HepG2 (cell line): Measurements from ENCODE around the gene RSBN1L. TPM values are rescaled to one million over a fixed set of nuclear protein-coding genes. Genes with fewer than 3 reads are reported as not detected.
A peak's percentile ranks its signal among the peaks of the same experiment; 100 is the strongest.

Experiments
- ATAC-seq: fragments of 200-7000 bp; cut with Tn5 transposase; 3 replicates; pipeline ENCODE4 v1.9.1; 2020; ENCODE audit warnings: mild to moderate bottlenecking, moderate library complexity
- BruUV-seq: library from RNA; stranded (reverse); fragments of 400-500 nt; replicated peaks from 2 replicates; lab custom pipeline; 2021; lab: Mats Ljungman, UMichigan
- CTCF ChIA-PET: fragments of 300-600 bp; formaldehyde crosslinking; extraction: SDS; loops from one replicate; lab custom pipeline; 2021; ENCODE audit warnings: low total read pairs, inconsistent platforms, low intra/inter-chr PET ratio; lab: Yijun Ruan, JAX
- POLR2A ChIA-PET: fragments of 350-600 bp; sonication (Branson Sonifier 250); formaldehyde crosslinking; loops from one replicate; lab custom pipeline; 2020; ENCODE audit warnings: antibody characterized with exemption, inconsistent platforms; lab: Yijun Ruan, JAX
- DNase-seq: peaks from one replicate; pipeline ENCODE4 v3.0.0-alpha.2; 2015; ENCODE audit warnings: low spot score
- FAIRE-seq: peaks from 3 replicates; lab custom pipeline; 2011; peaks lifted over from hg19 to GRCh38; lab: Jason Lieb, UNC
- H2AFZ ChIP-seq: one replicate; pipeline ENCODE4 v1.6.1; 2011; ENCODE audit warnings: low read length, inconsistent platforms
- H3K27ac ChIP-seq: fragments of 300-600 bp; 3 replicates; pipeline ENCODE4 v1.8.0; 2011; ENCODE audit warnings: mixed run types, mild to moderate bottlenecking, mixed read lengths, low read length, inconsistent platforms; ENCODE audit not compliant: insufficient read depth; ENCODE audit errors: extremely low read length
- H3K27me3 ChIP-seq, 2 experiments: fragments of 200-600 bp in 1 of 2; 2 replicates in 1 of 2; 3 replicates in 1 of 2; pipeline versions ENCODE4 v1.6.0 to v1.8.0; 2011; ENCODE audit warnings: low read length in 2 of 2, mild to moderate bottlenecking in 2 of 2, moderate library complexity in 2 of 2, inconsistent platforms in 1 of 2; ENCODE audit not compliant: insufficient read depth in 2 of 2, control insufficient read depth in 1 of 2
- H3K36me3 ChIP-seq, 2 experiments: fragments of 200-600 bp in 1 of 2; replicated peaks in 1 of 2; 2 replicates in 1 of 2; 3 replicates in 1 of 2; pipeline versions ENCODE4 v1.5.1 to v1.8.0; 2011; ENCODE audit warnings: low read length in 2 of 2, inconsistent platforms in 1 of 2; ENCODE audit not compliant: insufficient read depth in 2 of 2, control insufficient read depth in 1 of 2
- H3K4me1 ChIP-seq: 2 replicates; pipeline ENCODE4 v1.5.1; 2012; ENCODE audit warnings: low read length, inconsistent platforms; ENCODE audit not compliant: insufficient read depth
- H3K4me2 ChIP-seq: 2 replicates; pipeline ENCODE4 v1.6.0; 2011; ENCODE audit warnings: low read depth, low read length, inconsistent platforms
- H3K4me3 ChIP-seq, 3 experiments: fragments of 200-600 bp in 1 of 3; sonication (generic), shearing (Covaris generic) in 1 of 3; replicated peaks in 1 of 3; 2 replicates each; pipeline ENCODE4 v1.5.1; 2011 to 2016; ENCODE audit warnings: low read length in 3 of 3, inconsistent platforms in 2 of 3, low read depth in 2 of 3, mild to moderate bottlenecking in 2 of 3, control low read depth in 1 of 3, mixed read lengths in 1 of 3; ENCODE audit not compliant: insufficient read depth in 1 of 3
- H3K79me2 ChIP-seq: one replicate; pipeline ENCODE4 v1.6.1; 2011; ENCODE audit warnings: low read length, inconsistent platforms; ENCODE audit not compliant: insufficient read depth
- H3K9ac ChIP-seq: 2 replicates; pipeline ENCODE4 v1.6.0; 2011; ENCODE audit warnings: mild to moderate bottlenecking, low read depth, low read length, inconsistent platforms; ENCODE audit not compliant: insufficient read depth
- H3K9me3 ChIP-seq: 2 replicates; pipeline ENCODE4 v1.5.1; 2012; ENCODE audit warnings: mild to moderate bottlenecking, low read length
- H4K20me1 ChIP-seq: 2 replicates; pipeline ENCODE4 v1.6.0; 2011; ENCODE audit warnings: inconsistent platforms, mild to moderate bottlenecking, low read length, moderate library complexity; ENCODE audit not compliant: insufficient read depth
- ARID2 ChIP-seq: sonication (generic); formaldehyde crosslinking; IDR thresholded peaks from 2 replicates; pipeline ENCODE4 v1.8.1; 2022; ENCODE audit warnings: mild to moderate bottlenecking, missing genetic modification reagents, borderline replicate concordance
- DR1 ChIP-seq: sonication (generic); formaldehyde crosslinking; IDR thresholded peaks from 2 replicates; pipeline ENCODE4 v1.8.0; 2021; ENCODE audit warnings: mild to moderate bottlenecking, missing genetic modification reagents, inconsistent platforms
- JDP2 ChIP-seq: sonication (generic); formaldehyde crosslinking; IDR thresholded peaks from 2 replicates; pipeline ENCODE4 v1.8.1; 2022; ENCODE audit warnings: missing genetic modification reagents, borderline replicate concordance
- RFX5 ChIP-seq: IDR thresholded peaks from 2 replicates; pipeline ENCODE4 v1.6.1; 2011; ENCODE audit warnings: low read depth, low read length, improper control_type of control experiment
- SRSF9 ChIP-seq: fragments of 200-400 bp; formaldehyde crosslinking; IDR thresholded peaks from 2 replicates; pipeline ENCODE4 v1.6.1; 2018; ENCODE audit warnings: borderline replicate concordance, mild to moderate bottlenecking, low read depth, low read length; ENCODE audit not compliant: insufficient read depth, poor library complexity, severe bottlenecking
- ZNF264 ChIP-seq: sonication (generic); formaldehyde crosslinking; IDR thresholded peaks from 2 replicates; pipeline ENCODE4 v1.4.0; 2020; ENCODE audit warnings: missing genetic modification reagents
- ZNF337 ChIP-seq: sonication (generic); formaldehyde crosslinking; IDR thresholded peaks from 2 replicates; pipeline ENCODE4 v1.5.1; 2020; ENCODE audit warnings: missing genetic modification reagents, low read depth, mild to moderate bottlenecking, borderline replicate concordance
- ZNF549 ChIP-seq: sonication (generic); formaldehyde crosslinking; IDR thresholded peaks from 2 replicates; pipeline ENCODE4 v1.5.0; 2020; ENCODE audit warnings: missing genetic modification reagents
- ZNF674 ChIP-seq: sonication (generic); formaldehyde crosslinking; IDR thresholded peaks from 2 replicates; pipeline ENCODE4 v1.5.0; 2020; ENCODE audit warnings: low read depth, mild to moderate bottlenecking, missing genetic modification reagents
- ZNF75D ChIP-seq: sonication (generic); formaldehyde crosslinking; IDR thresholded peaks from 2 replicates; pipeline ENCODE4 v1.8.1; 2023; ENCODE audit warnings: missing genetic modification reagents, mild to moderate bottlenecking, borderline replicate concordance
- ZNF776 ChIP-seq: sonication (generic); formaldehyde crosslinking; IDR thresholded peaks from 2 replicates; pipeline ENCODE4 v1.4.0; 2020; ENCODE audit warnings: mild to moderate bottlenecking, missing genetic modification reagents
- ZNF841 ChIP-seq: sonication (generic); formaldehyde crosslinking; IDR thresholded peaks from 2 replicates; pipeline ENCODE4 v1.8.1; 2023; ENCODE audit warnings: missing genetic modification reagents, borderline replicate concordance
- WGBS: methylation state at CpG from one replicate; pipeline ENCODE4 v1.1.6; 2017; ENCODE audit warnings: low lambda C conversion rate; 5-methylcytosine and 5-hydroxymethylcytosine counted together
- in situ Hi-C: cut with HindIII; loops from 2 replicates; pipeline ENCODE4 v1.10.0; 2017; ENCODE audit warnings: low pct_unique_long_range_greater_than_20kb; ENCODE audit not compliant: extremely low pct_ligation_motif_present
- intact Hi-C: fragments of 100-400 bp; cut with micrococcal nuclease; formaldehyde crosslinking; loops from one replicate; pipeline ENCODE4 v1.10.0; 2022; ENCODE audit not compliant: unreplicated experiment
- polyA plus RNA-seq, 8 experiments: library from polyadenylated mRNA; depleted of rRNA in 3 of 8; stranded (reverse) in 7 of 8; unstranded in 1 of 8; fragments of >200 nt; fragmentation: Illumina TruSeq in 4 of 8; extraction: Trizol in 4 of 8; gene quantifications; 2 replicates each; pipeline versions ENCODE4 v1.2.1 to v1.2.3, GENCODE V29; 2011 to 2016; ENCODE audit warnings: low read depth in 4 of 8, missing spikeins in 1 of 8, mixed read lengths in 1 of 8; ENCODE audit not compliant: insufficient read depth in 1 of 8
- total RNA-seq, 5 experiments: library from RNA; depleted of rRNA; stranded (reverse); fragments of >200 nt; fragmentation: Illumina TruSeq; extraction: Trizol; gene quantifications; 2 replicates each; pipeline ENCODE4 v1.2.3, GENCODE V29; 2016; ENCODE audit warnings: low read depth in 1 of 5
- TF ChIP-seq, protein P1 (sequence below): sonication (generic); formaldehyde crosslinking; IDR thresholded peaks from 2 replicates; pipeline ENCODE4 v1.5.1; 2020; ENCODE audit warnings: mild to moderate bottlenecking, missing genetic modification reagents, borderline replicate concordance
- TF ChIP-seq, protein P2 (sequence below): sonication (generic); formaldehyde crosslinking; IDR thresholded peaks from one replicate; pipeline ENCODE4 v1.5.1; 2020; ENCODE audit warnings: mild to moderate bottlenecking, missing genetic modification reagents; ENCODE audit errors: not compliant biosample characterization

Gene RSBN1L
- total and polyA plus RNA-seq, 2 of the 13 experiments (the other 11 are each of a cell fraction or from before 2014, with no cell fraction given): 7.7 to 21.3 TPM

- peaks cover 12% of the 10 kb centered on the region for H3K79me2 ChIP-seq
- no peak for TF ChIP-seq ZNF549 (CRISPR knock-in tag)
- no peak for TF ChIP-seq ZNF674 (CRISPR knock-in tag)
- no peak for TF ChIP-seq ZNF337 (CRISPR knock-in tag)
- TF ChIP-seq ZNF75D (CRISPR knock-in tag): no peak
- no peak for TF ChIP-seq DR1 (CRISPR knock-in tag)
- no peak for TF ChIP-seq ARID2 (CRISPR knock-in tag)
- TF ChIP-seq ZNF776 (CRISPR knock-in tag): no peak
- TF ChIP-seq ZNF264 (CRISPR knock-in tag): no peak
- TF ChIP-seq, protein P1, sequence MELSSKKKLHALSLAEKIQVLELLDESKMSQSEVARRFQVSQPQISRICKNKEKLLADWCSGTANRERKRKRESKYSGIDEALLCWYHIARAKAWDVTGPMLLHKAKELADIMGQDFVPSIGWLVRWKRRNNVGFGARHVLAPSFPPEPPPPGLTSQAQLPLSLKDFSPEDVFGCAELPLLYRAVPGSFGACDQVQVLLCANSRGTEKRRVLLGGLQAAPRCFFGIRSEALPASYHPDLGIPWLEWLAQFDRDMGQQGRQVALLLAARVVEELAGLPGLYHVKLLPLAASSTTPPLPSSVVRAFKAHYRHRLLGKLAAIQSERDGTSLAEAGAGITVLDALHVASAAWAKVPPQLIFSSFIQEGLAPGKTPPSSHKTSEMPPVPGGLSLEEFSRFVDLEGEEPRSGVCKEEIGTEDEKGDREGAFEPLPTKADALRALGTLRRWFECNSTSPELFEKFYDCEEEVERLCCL (CRISPR knock-in tag): no peak
- no peak for TF ChIP-seq SRSF9
- no peak for TF ChIP-seq JDP2 (CRISPR knock-in tag)
- TF ChIP-seq, protein P2, sequence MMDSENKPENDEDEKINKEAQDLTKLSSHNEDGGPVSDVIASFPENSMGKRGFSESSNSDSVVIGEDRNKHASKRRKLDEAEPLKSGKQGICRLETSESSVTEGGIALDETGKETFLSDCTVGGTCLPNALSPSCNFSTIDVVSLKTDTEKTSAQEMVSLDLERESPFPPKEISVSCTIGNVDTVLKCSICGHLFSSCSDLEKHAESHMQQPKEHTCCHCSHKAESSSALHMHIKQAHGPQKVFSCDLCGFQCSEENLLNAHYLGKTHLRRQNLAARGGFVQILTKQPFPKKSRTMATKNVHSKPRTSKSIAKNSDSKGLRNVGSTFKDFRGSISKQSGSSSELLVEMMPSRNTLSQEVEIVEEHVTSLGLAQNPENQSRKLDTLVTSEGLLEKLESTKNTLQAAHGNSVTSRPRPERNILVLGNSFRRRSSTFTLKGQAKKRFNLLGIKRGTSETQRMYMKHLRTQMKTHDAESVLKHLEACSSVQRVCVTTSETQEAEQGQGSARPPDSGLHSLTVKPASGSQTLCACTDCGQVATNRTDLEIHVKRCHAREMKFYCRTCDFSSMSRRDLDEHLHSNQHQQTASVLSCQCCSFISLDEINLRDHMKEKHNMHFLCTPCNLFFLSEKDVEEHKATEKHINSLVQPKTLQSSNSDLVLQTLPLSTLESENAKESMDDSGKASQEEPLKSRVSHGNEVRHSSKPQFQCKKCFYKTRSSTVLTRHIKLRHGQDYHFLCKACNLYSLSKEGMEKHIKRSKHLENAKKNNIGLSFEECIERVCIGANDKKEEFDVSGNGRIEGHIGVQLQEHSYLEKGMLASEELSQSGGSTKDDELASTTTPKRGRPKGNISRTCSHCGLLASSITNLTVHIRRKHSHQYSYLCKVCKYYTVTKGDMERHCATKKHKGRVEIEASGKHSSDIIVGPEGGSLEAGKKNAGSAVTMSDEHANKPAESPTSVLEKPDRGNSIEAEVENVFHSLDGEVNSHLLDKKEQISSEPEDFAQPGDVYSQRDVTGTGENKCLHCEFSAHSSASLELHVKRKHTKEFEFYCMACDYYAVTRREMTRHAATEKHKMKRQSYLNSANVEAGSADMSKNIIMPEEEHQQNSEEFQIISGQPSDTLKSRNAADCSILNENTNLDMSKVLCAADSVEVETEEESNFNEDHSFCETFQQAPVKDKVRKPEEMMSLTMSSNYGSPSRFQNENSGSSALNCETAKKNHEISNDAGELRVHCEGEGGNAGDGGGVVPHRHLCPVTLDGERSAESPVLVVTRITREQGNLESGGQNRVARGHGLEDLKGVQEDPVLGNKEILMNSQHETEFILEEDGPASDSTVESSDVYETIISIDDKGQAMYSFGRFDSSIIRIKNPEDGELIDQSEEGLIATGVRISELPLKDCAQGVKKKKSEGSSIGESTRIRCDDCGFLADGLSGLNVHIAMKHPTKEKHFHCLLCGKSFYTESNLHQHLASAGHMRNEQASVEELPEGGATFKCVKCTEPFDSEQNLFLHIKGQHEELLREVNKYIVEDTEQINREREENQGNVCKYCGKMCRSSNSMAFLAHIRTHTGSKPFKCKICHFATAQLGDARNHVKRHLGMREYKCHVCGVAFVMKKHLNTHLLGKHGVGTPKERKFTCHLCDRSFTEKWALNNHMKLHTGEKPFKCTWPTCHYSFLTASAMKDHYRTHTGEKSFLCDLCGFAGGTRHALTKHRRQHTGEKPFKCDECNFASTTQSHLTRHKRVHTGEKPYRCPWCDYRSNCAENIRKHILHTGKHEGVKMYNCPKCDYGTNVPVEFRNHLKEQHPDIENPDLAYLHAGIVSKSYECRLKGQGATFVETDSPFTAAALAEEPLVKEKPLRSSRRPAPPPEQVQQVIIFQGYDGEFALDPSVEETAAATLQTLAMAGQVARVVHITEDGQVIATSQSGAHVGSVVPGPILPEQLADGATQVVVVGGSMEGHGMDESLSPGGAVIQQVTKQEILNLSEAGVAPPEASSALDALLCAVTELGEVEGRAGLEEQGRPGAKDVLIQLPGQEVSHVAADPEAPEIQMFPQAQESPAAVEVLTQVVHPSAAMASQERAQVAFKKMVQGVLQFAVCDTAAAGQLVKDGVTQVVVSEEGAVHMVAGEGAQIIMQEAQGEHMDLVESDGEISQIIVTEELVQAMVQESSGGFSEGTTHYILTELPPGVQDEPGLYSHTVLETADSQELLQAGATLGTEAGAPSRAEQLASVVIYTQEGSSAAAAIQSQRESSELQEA: no peak
- TF ChIP-seq ZNF841: no peak
- no peak for TF ChIP-seq RFX5
- CTCF ChIA-PET: interaction anchor here (0.6 kb wide), 1 partner anchor 135 kb away, joined by 3 read pairs; no protein-coding TSS in a partner anchor
- in situ Hi-C loops (no loop called here), intact Hi-C loops (no loop called here)
- H3K36me3 ChIP-seq: no peaks in the 10 kb centered on the region
- no peaks in the 10 kb centered on the region for H3K27me3 ChIP-seq
- POLR2A ChIA-PET: interaction anchor here (1.0 kb wide), 1 partner anchor 13 kb away, joined by 3 read pairs; the partner anchor contains the start of genes PHTF2 and TMEM60
- H3K4me2 ChIP-seq: no peak overlapping the region
- no TSS peak for BruUV-seq
- H4K20me1 ChIP-seq: no peaks in the 10 kb centered on the region
- no peak overlapping the region for H3K9ac ChIP-seq
- 97% methylated on average over 2 of the region's 2 CpGs for WGBS
- H3K9me3 ChIP-seq: no peaks in the 10 kb centered on the region
- no peak overlapping the region for H2AFZ ChIP-seq
- DNase-seq: peak; percentile 36
- H3K27ac ChIP-seq: no peak overlapping the region
- peaks cover 9% of the 10 kb centered on the region for H3K4me1 ChIP-seq
- no peak overlapping the region for H3K4me3 ChIP-seq
- no peak for ATAC-seq
- FAIRE-seq: no peak
Measured at GRCh38 chr7:77811516-77812289, 115.4 kb downstream of the RSBN1L start.
